ENCODE results near the gene ZNF665. TPM values are rescaled to one million over a fixed set of nuclear protein-coding genes. Genes with fewer than 3 reads are reported as not detected.

ZNF665 gene
- total and polyA plus RNA-seq, 10 of the 15 experiments (the other 5 are each of a cell fraction or from before 2014, with no cell fraction given) = 0.20 to 3.0 (median 1.4) TPM

DNA sequence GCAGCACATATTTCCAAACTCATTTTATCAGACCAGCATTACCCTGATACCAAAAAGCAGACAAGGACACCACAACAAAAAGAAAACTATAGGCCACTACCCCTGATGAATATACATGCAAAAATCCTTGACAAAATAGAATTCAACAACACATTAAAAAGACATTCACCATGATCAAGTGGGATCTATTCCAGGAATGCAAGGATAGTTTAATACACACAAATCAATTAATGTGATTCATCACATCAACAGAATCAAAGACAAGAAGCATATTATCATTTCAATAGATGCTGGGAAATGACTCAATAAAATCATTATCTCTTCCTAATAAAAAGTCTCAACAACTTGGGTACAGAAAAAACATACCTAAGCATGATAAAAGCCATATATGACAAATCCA lies 45.5 kb downstream of the ZNF665 start:
- DNase-seq (ENCODE audit: low read depth, low spot score) (no peak), ATAC-seq (no peak), FAIRE-seq (no peak)
- SMC1A ChIA-PET (ENCODE audit: uncharacterized antibody, unreplicated experiment) = no interaction called here
- intact Hi-C loops (cut with micrococcal nuclease; ENCODE audit: unreplicated experiment) (no loop called here), in situ Hi-C loops (cut with MboI) (no loop called here)
- TF ChIP-seq SREBF2 (IDR thresholded peaks at IDR 0.05; ENCODE audit: low read length) = no peak
- TF ChIP-seq, protein P1, sequence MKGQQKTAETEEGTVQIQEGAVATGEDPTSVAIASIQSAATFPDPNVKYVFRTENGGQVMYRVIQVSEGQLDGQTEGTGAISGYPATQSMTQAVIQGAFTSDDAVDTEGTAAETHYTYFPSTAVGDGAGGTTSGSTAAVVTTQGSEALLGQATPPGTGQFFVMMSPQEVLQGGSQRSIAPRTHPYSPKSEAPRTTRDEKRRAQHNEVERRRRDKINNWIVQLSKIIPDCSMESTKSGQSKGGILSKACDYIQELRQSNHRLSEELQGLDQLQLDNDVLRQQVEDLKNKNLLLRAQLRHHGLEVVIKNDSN (IDR thresholded peaks at IDR 0.05; ENCODE audit: borderline replicate concordance, extremely low read length, insufficient read depth, low read depth, low read length) = no peak
- TF ChIP-seq NR2F1 (conservative IDR thresholded peaks at IDR 0.05) = no peak
- TF ChIP-seq SPI1 (IDR thresholded peaks at IDR 0.05; ENCODE audit: borderline replicate concordance, insufficient read depth, low read depth, low read length) = no peak
- TF ChIP-seq SUPT20H (IDR thresholded peaks at IDR 0.05; ENCODE audit: borderline replicate concordance, control insufficient read depth, low read depth, low read length) = no peak
- no peak for TF ChIP-seq RFX5 (IDR thresholded peaks at IDR 0.05; ENCODE audit: low read depth, low read length)
- TF ChIP-seq, protein P2, sequence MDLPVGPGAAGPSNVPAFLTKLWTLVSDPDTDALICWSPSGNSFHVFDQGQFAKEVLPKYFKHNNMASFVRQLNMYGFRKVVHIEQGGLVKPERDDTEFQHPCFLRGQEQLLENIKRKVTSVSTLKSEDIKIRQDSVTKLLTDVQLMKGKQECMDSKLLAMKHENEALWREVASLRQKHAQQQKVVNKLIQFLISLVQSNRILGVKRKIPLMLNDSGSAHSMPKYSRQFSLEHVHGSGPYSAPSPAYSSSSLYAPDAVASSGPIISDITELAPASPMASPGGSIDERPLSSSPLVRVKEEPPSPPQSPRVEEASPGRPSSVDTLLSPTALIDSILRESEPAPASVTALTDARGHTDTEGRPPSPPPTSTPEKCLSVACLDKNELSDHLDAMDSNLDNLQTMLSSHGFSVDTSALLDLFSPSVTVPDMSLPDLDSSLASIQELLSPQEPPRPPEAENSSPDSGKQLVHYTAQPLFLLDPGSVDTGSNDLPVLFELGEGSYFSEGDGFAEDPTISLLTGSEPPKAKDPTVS (IDR thresholded peaks at IDR 0.05; ENCODE audit: low read depth, low read length) = no peak
- no peak for TF ChIP-seq STAT3 (IDR thresholded peaks at IDR 0.05; ENCODE audit: low read depth, low read length)
- no peak for TF ChIP-seq EED (IDR thresholded peaks at IDR 0.05; ENCODE audit: low read depth)
- TF ChIP-seq NR2C1 (IDR thresholded peaks at IDR 0.05) = no peak
- no peak for TF ChIP-seq SUZ12 (IDR thresholded peaks at IDR 0.05; ENCODE audit: unreplicated experiment)
- Histone ChIP-seq H3K9me3 (replicated peaks; ENCODE audit: control insufficient read depth, insufficient read depth, low read length) (peaks cover 14% of the 10 kb centered on the region), H3K4me2 (ENCODE audit: control insufficient read depth, insufficient read depth) (no peak overlapping the region), H3K9ac (ENCODE audit: control insufficient read depth, insufficient read depth, low read length) (no peak overlapping the region), H2AFZ (ENCODE audit: control insufficient read depth, low read depth, low read length) (no peak overlapping the region), H3K4me3 (no peak overlapping the region), H3K27ac (ENCODE audit: control insufficient read depth, insufficient read depth) (no peak overlapping the region), H3K27me3 (replicated peaks in 1 of 2; ENCODE audit: control insufficient read depth in 2 of 2, insufficient read depth in 2 of 2, low read length in 1 of 2) (no peaks in the 10 kb centered on the region), H3K36me3 (ENCODE audit: control insufficient read depth in 2 of 2, insufficient read depth in 2 of 2, low read length in 1 of 2) (no peaks in the 10 kb centered on the region; a peak in 2 of 4 replicates), H3K4me1 (ENCODE audit: control insufficient read depth, insufficient read depth, low read length) (no peaks in the 10 kb centered on the region), H4K20me1 (ENCODE audit: control insufficient read depth, insufficient read depth) (no peaks in the 10 kb centered on the region), H3K79me2 (ENCODE audit: control insufficient read depth, insufficient read depth, low read length) (no peaks in the 10 kb centered on the region)
- no TSS peak for BruUV-seq (replicated peaks)
- CTCF ChIA-PET = no interaction called here
- POLR2A ChIA-PET = no interaction called here
- RAD21 ChIA-PET (ENCODE audit: unreplicated experiment) = no interaction called here

Data from GM12878 (cell line).